HEK293T (cell line): ENCODE results near the gene ECE2.
A peak's percentile ranks its signal among the peaks of the same experiment; 100 is the strongest.

ENCODE experiments used
- CTCF ChIA-PET: fragments of 350-600 bp; formaldehyde crosslinking; extraction: SDS; loops from one replicate; lab custom pipeline; 2021; ENCODE audit warnings: antibody characterized with exemption, inconsistent platforms; lab: Yijun Ruan, JAX
- POLR2A ChIA-PET: fragments of 350-600 bp; formaldehyde crosslinking; extraction: SDS; loops from one replicate; lab custom pipeline; 2020; ENCODE audit warnings: antibody characterized with exemption, inconsistent platforms; lab: Yijun Ruan, JAX
- DNase-seq: peaks from one replicate; pipeline ENCODE4 v3.0.0; 2012; ENCODE audit warnings: mixed read lengths; ENCODE audit errors: extremely low spot score
- ARNT ChIP-seq: fragments of 450-650 bp; IDR thresholded peaks from 2 replicates; pipeline ENCODE4 v1.6.1; 2017; ENCODE audit warnings: mild to moderate bottlenecking
- BHLHE40 ChIP-seq: fragments of 450-650 bp; IDR thresholded peaks from 2 replicates; pipeline ENCODE4 v1.6.1; 2016; ENCODE audit warnings: mild to moderate bottlenecking, moderate library complexity, borderline replicate concordance
- CTBP1 ChIP-seq: fragments of 450-650 bp; IDR thresholded peaks from 2 replicates; pipeline ENCODE4 v1.6.1; 2016; ENCODE audit warnings: borderline replicate concordance
- ELF4 ChIP-seq: fragments of 450-650 bp; IDR thresholded peaks from 2 replicates; pipeline ENCODE4 v1.6.1; 2017; ENCODE audit warnings: antibody characterized with exemption
- FOXA1 ChIP-seq: fragments of 450-650 bp; IDR thresholded peaks from 2 replicates; pipeline ENCODE4 v1.6.1; 2016; ENCODE audit warnings: mild to moderate bottlenecking
- FOXK2 ChIP-seq: fragments of 450-650 bp; IDR thresholded peaks from 2 replicates; pipeline ENCODE4 v1.6.1; 2016; ENCODE audit warnings: mild to moderate bottlenecking
- FOXM1 ChIP-seq: fragments of 450-650 bp; IDR thresholded peaks from 2 replicates; pipeline ENCODE4 v1.6.1; 2017; ENCODE audit warnings: mild to moderate bottlenecking, borderline replicate concordance
- HDGF ChIP-seq: fragments of 450-650 bp; IDR thresholded peaks from 2 replicates; pipeline ENCODE4 v1.6.1; 2017; ENCODE audit warnings: antibody characterized with exemption, borderline replicate concordance
- L3MBTL2 ChIP-seq: fragments of 450-650 bp; conservative IDR thresholded peaks from 2 replicates; pipeline ENCODE4 v1.6.1; 2016; ENCODE audit warnings: mild to moderate bottlenecking
- LEF1 ChIP-seq: fragments of 450-650 bp; IDR thresholded peaks from 2 replicates; pipeline ENCODE4 v1.6.1; 2017; ENCODE audit warnings: mild to moderate bottlenecking, borderline replicate concordance
- NFRKB ChIP-seq: fragments of 450-650 bp; IDR thresholded peaks from 2 replicates; pipeline ENCODE4 v1.6.1; 2016; ENCODE audit warnings: mild to moderate bottlenecking, moderate library complexity
- PKNOX1 ChIP-seq: fragments of 450-650 bp; IDR thresholded peaks from 2 replicates; pipeline ENCODE4 v1.6.1; 2016
- SP1 ChIP-seq: fragments of 450-650 bp; IDR thresholded peaks from 2 replicates; pipeline ENCODE4 v1.6.1; 2017
- SUZ12 ChIP-seq: fragments of 450-650 bp; IDR thresholded peaks from 2 replicates; pipeline ENCODE4 v1.6.1; 2016; ENCODE audit warnings: mild to moderate bottlenecking
- TARDBP ChIP-seq: fragments of 450-650 bp; IDR thresholded peaks from 2 replicates; pipeline ENCODE4 v1.6.1; 2016
- ZNF384 ChIP-seq: fragments of 450-650 bp; IDR thresholded peaks from 2 replicates; pipeline ENCODE4 v1.6.1; 2016

The ECE2 gene

GRCh38 chr3:184333190-184333589 lies 57.4 kb downstream of the ECE2 start:
- CTCF ChIA-PET: no interaction called here

GRCh38 chr3:184333700-184334099 lies 57.9 kb downstream of the ECE2 start:
- ChIA-PET CTCF (no interaction called here), POLR2A (no interaction called here)
- DNase-seq: no peak
- TF ChIP-seq PKNOX1: no peak
- no peak for TF ChIP-seq FOXM1
- no peak for TF ChIP-seq FOXA1
- TF ChIP-seq TARDBP: no peak
- TF ChIP-seq ARNT: no peak
- TF ChIP-seq LEF1: no peak
- no peak for TF ChIP-seq BHLHE40
- TF ChIP-seq CTBP1: no peak
- TF ChIP-seq SP1: no peak

More at GRCh38 chr3:184333190-184333589, 57.4 kb downstream of the ECE2 start:
- TF ChIP-seq FOXM1 (no peak), HDGF (no peak), FOXK2 (no peak), SUZ12 (no peak), ZNF384 (no peak), CTBP1 (no peak), ARNT (no peak), FOXA1 (no peak), LEF1 (no peak), L3MBTL2 (no peak), TARDBP (no peak), PKNOX1 (no peak), BHLHE40 (no peak), SP1 (no peak), NFRKB (no peak), ELF4 (no peak)
- POLR2A ChIA-PET: interaction anchor here (0.6 kb wide), 1 partner anchor 28 kb away, joined by 3 read pairs; the partner anchor contains the start of genes CLCN2 and POLR2H
- DNase-seq: no peak

- no peak for DNase-seq
- CTCF ChIA-PET: no interaction called here
- TF ChIP-seq FOXA1 (no peak), HDGF (no peak), L3MBTL2 (no peak), ZNF384 (no peak), TARDBP (no peak), BHLHE40 (no peak), ELF4 (no peak), PKNOX1 (no peak), SUZ12 (no peak), CTBP1 (no peak), FOXK2 (no peak), SP1 (no peak), LEF1 (no peak), NFRKB (no peak), ARNT (no peak), FOXM1 (no peak)
- POLR2A ChIA-PET: no interaction called here
These were observed 58.8 kb downstream of the ECE2 start for GRCh38 chr3:184334470-184335158.

- no peak for DNase-seq
- CTCF ChIA-PET: interaction anchor here (1.0 kb wide), 1 partner anchor 18 kb away, joined by 4 read pairs; no protein-coding TSS in a partner anchor
- POLR2A ChIA-PET: no interaction called here
- TF ChIP-seq PKNOX1 (no peak), ARNT (no peak), TARDBP (no peak), ZNF384 (no peak)
These were observed 59.5 kb downstream of the ECE2 start for GRCh38 chr3:184335291-184335660.

- no peak for TF ChIP-seq ELF4
- TF ChIP-seq L3MBTL2: no peak
- TF ChIP-seq TARDBP: no peak
- TF ChIP-seq NFRKB: no peak
- no peak for TF ChIP-seq FOXM1
- TF ChIP-seq FOXK2: no peak
- TF ChIP-seq ARNT: no peak
- no peak for TF ChIP-seq BHLHE40
- TF ChIP-seq HDGF: no peak
- no peak for TF ChIP-seq PKNOX1
- TF ChIP-seq FOXA1: no peak
- no peak for TF ChIP-seq SUZ12
- no peak for TF ChIP-seq CTBP1
- DNase-seq: peak; percentile 75
- ChIA-PET CTCF (interaction anchor here (1.0 kb wide), 1 partner anchor 17 kb away, joined by 4 read pairs; no protein-coding TSS in a partner anchor), POLR2A (interaction anchor here (1.7 kb wide), 1 partner anchor 27 kb away, joined by 9 read pairs; the partner anchor contains the start of genes CLCN2 and POLR2H)
These were observed 60.1 kb downstream of the ECE2 start for GRCh38 chr3:184335661-184336546.
